H9 (cell line): Measurements from ENCODE around the gene MT2A. TPM values are rescaled to one million over a fixed set of nuclear protein-coding genes. Genes with fewer than 3 reads are reported as not detected.

ENCODE experiments used
- DNase-seq: peaks from one replicate; pipeline ENCODE4 v3.0.0-alpha.2; 2017
- H2AFZ ChIP-seq: one replicate; pipeline ENCODE4 v1.6.1; 2013; ENCODE audit warnings: mild to moderate bottlenecking, low read length, control low read depth, moderate library complexity
- H2AK5ac ChIP-seq: 2 replicates; pipeline ENCODE4 v1.6.1; 2013; ENCODE audit warnings: low read length, control low read depth, mixed read lengths; ENCODE audit not compliant: insufficient read length
- H2BK120ac ChIP-seq: one replicate; pipeline ENCODE4 v1.6.1; 2013; ENCODE audit warnings: low read depth, mild to moderate bottlenecking, low read length, control low read depth, inconsistent platforms; ENCODE audit not compliant: poor library complexity, severe bottlenecking
- H2BK12ac ChIP-seq: 2 replicates; pipeline ENCODE4 v1.6.1; 2013; ENCODE audit warnings: low read length, control low read depth, mixed read lengths, low read depth; ENCODE audit not compliant: insufficient read length
- H2BK15ac ChIP-seq: 2 replicates; pipeline ENCODE4 v1.6.1; 2013; ENCODE audit warnings: low read depth, low read length, control low read depth
- H2BK20ac ChIP-seq: one replicate; pipeline ENCODE4 v1.6.1; 2013; ENCODE audit warnings: low read depth, mild to moderate bottlenecking, low read length, control low read depth, inconsistent platforms; ENCODE audit not compliant: poor library complexity, severe bottlenecking
- H2BK5ac ChIP-seq: 2 replicates; pipeline ENCODE4 v1.6.1; 2013; ENCODE audit warnings: low read length, control low read depth, mixed read lengths; ENCODE audit not compliant: insufficient read length
- H3K14ac ChIP-seq: 2 replicates; pipeline ENCODE4 v1.6.1; 2013; ENCODE audit warnings: low read length, control low read depth; ENCODE audit not compliant: insufficient read depth
- H3K18ac ChIP-seq: 2 replicates; pipeline ENCODE4 v1.6.1; 2013; ENCODE audit warnings: low read depth, mild to moderate bottlenecking, mixed read lengths, low read length, control low read depth; ENCODE audit not compliant: insufficient read length
- H3K23ac ChIP-seq: 2 replicates; pipeline ENCODE4 v1.6.1; 2013; ENCODE audit warnings: low read length, control low read depth, mixed read lengths, low read depth; ENCODE audit not compliant: insufficient read length
- H3K23me2 ChIP-seq: 2 replicates; pipeline ENCODE4 v1.6.1; 2013; ENCODE audit warnings: low read depth, mild to moderate bottlenecking, mixed read lengths, low read length, control low read depth; ENCODE audit not compliant: insufficient read length, poor library complexity, severe bottlenecking
- H3K27ac ChIP-seq: 2 replicates; pipeline ENCODE4 v1.5.1; 2013; ENCODE audit warnings: low read length, control low read depth, mixed read lengths, low read depth; ENCODE audit not compliant: insufficient read length
- H3K27me3 ChIP-seq: 2 replicates; pipeline ENCODE4 v1.6.1; 2013; ENCODE audit warnings: low read length, control low read depth, inconsistent platforms; ENCODE audit not compliant: insufficient read depth
- H3K4ac ChIP-seq: 2 replicates; pipeline ENCODE4 v1.6.1; 2013; ENCODE audit warnings: low read depth, mild to moderate bottlenecking, control low read depth, inconsistent platforms, low read length, moderate library complexity
- H3K4me1 ChIP-seq: 2 replicates; pipeline ENCODE4 v1.6.1; 2013; ENCODE audit warnings: low read length, control low read depth, inconsistent platforms; ENCODE audit not compliant: insufficient read depth
- H3K4me2 ChIP-seq: 2 replicates; pipeline ENCODE4 v1.6.1; 2013; ENCODE audit warnings: low read length, control low read depth, mixed read lengths; ENCODE audit not compliant: insufficient read length, insufficient read depth
- H3K56ac ChIP-seq: 2 replicates; pipeline ENCODE4 v1.6.1; 2013; ENCODE audit warnings: low read depth, mild to moderate bottlenecking, mixed read lengths, low read length, control low read depth; ENCODE audit not compliant: insufficient read length
- H3K79me1 ChIP-seq: 2 replicates; pipeline ENCODE4 v1.6.1; 2013; ENCODE audit warnings: low read depth, mild to moderate bottlenecking, moderate library complexity, low read length, control low read depth, inconsistent platforms; ENCODE audit not compliant: insufficient read depth, poor library complexity, severe bottlenecking
- H3K79me2 ChIP-seq: 2 replicates; pipeline ENCODE4 v1.6.1; 2013; ENCODE audit warnings: low read length, control low read depth, inconsistent platforms; ENCODE audit not compliant: insufficient read depth
- H3K9ac ChIP-seq: 2 replicates; pipeline ENCODE4 v1.6.1; 2013; ENCODE audit warnings: low read length, control low read depth, mixed read lengths; ENCODE audit not compliant: insufficient read length; ENCODE audit errors: extremely low read depth
- H3K9me3 ChIP-seq: one replicate; pipeline ENCODE4 v1.6.1; 2013; ENCODE audit warnings: low read depth, low read length, inconsistent platforms; ENCODE audit not compliant: control insufficient read depth
- H3T11ph ChIP-seq: one replicate; pipeline ENCODE4 v1.6.1; 2013; ENCODE audit warnings: mild to moderate bottlenecking, low read length, control low read depth, inconsistent platforms
- H4K20me1 ChIP-seq: one replicate; pipeline ENCODE4 v1.6.1; 2013; ENCODE audit not compliant: control insufficient read depth, insufficient read length, insufficient read depth
- H4K5ac ChIP-seq: 2 replicates; pipeline ENCODE4 v1.6.1; 2013; ENCODE audit warnings: low read depth, mild to moderate bottlenecking, mixed read lengths, low read length, control low read depth; ENCODE audit not compliant: insufficient read length
- H4K8ac ChIP-seq: replicated peaks from 2 replicates; pipeline ENCODE4 v1.6.1; 2013; ENCODE audit warnings: low read length, control low read depth, mixed read lengths, low read depth; ENCODE audit not compliant: insufficient read length
- H4K91ac ChIP-seq: 2 replicates; pipeline ENCODE4 v1.6.1; 2013; ENCODE audit warnings: low read depth, mild to moderate bottlenecking, moderate library complexity, mixed read lengths, low read length, control low read depth; ENCODE audit not compliant: insufficient read length
- H3K27ac Mint-ChIP-seq, 3 experiments: 2 replicates in 2 of 3; 3 replicates in 1 of 3; pipeline ENCODE4 v1.8.0; 2020 to 2021; ENCODE audit warnings: mixed read lengths in 3 of 3, mild to moderate bottlenecking in 1 of 3, moderate library complexity in 1 of 3
- H3K27me3 Mint-ChIP-seq: 2 replicates; pipeline ENCODE4 v1.8.0; 2021; ENCODE audit warnings: low read depth, mild to moderate bottlenecking, moderate library complexity, mixed read lengths
- H3K36me3 Mint-ChIP-seq, 3 experiments: 2 replicates in 2 of 3; 3 replicates in 1 of 3; pipeline ENCODE4 v1.8.0; 2020 to 2021; ENCODE audit warnings: low read depth in 3 of 3, mixed read lengths in 3 of 3; ENCODE audit not compliant: insufficient read depth in 1 of 3
- H3K4me1 Mint-ChIP-seq, 2 experiments: 2 replicates each; pipeline ENCODE4 v1.8.0; 2020; ENCODE audit warnings: mixed read lengths in 2 of 2
- H3K4me3 Mint-ChIP-seq, 2 experiments: 2 replicates in 1 of 2; 3 replicates in 1 of 2; pipeline ENCODE4 v1.8.0; 2020 to 2021; ENCODE audit warnings: mild to moderate bottlenecking in 2 of 2, mixed read lengths in 2 of 2, moderate library complexity in 1 of 2
- H3K9me3 Mint-ChIP-seq, 2 experiments: 2 replicates in 1 of 2; 3 replicates in 1 of 2; pipeline ENCODE4 v1.8.0; 2020; ENCODE audit warnings: mild to moderate bottlenecking in 2 of 2, mixed read lengths in 2 of 2, moderate library complexity in 1 of 2
- WGBS: extraction: QIAGEN DNeasy Blood & Tissue Kit; methylation state at CpG from one replicate; pipeline ENCODE4 v1.1.7; 2013; ENCODE audit warnings: missing lambda C conversion rate, low lambda C conversion rate, mixed read lengths; ENCODE audit not compliant: insufficient read length; ENCODE audit errors: extremely low coverage; 5-methylcytosine and 5-hydroxymethylcytosine counted together
- total RNA-seq: library from RNA; stranded (reverse); gene quantifications from 2 replicates; pipeline ENCODE4 v1.2.1, GENCODE V29; 2021
- TF ChIP-seq, protein P1 (sequence below): fragments of 200-600 bp; sonication (generic); conservative IDR thresholded peaks from 3 replicates; pipeline ENCODE4 v1.8.0; 2021; ENCODE audit warnings: antibody characterized with exemption, mild to moderate bottlenecking

MT2A gene
- total RNA-seq, 1 experiment from 2014 or later = 63.1 TPM

DNA sequence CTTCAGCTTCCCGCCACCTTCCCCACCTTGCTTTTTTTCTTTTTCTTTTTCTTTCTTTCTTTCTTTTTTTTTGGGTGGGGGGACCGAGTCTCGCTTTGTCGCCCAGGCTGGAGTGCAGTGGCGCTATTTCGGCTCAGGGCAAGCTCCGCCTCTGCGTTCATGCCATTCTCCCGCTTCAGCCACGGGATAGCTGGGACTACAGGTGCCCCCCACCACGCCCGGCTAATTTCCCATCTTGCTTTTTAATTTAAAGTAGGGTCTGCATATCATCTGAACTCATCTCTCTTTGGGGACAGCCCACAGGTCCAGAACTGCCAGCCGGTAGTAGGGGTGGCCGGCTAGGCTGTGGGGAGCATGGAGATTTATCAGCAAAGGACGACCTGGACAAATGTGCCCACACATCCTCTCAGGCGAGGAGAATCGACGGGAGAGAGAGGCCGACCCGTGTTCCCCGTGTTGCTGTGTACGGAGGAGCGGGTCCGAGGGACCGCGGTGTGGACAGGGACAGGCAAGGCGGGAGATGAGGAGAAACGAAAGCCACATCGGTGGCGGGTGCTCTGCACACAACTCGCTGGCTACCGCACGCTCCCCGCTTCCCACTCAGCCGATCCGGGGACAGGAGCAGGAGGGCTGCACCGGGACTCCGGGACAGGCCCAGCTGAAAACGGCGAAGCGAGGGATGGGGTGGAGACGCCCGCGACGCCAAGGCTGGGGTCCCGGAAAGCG lies 26.5 kb downstream of the MT2A start:
- no peaks in the 10 kb centered on the region for H4K20me1 ChIP-seq
- H3K27ac ChIP-seq = no peak overlapping the region
- H2BK15ac ChIP-seq = no peak overlapping the region
- H3K27me3 Mint-ChIP-seq = peaks cover 100% of the 10 kb centered on the region
- H3K23me2 ChIP-seq = peaks cover 13% of the 10 kb centered on the region
- no peak overlapping the region for H2BK20ac ChIP-seq
- no peak overlapping the region for H3K27ac Mint-ChIP-seq
- no peaks in the 10 kb centered on the region for H3K79me2 ChIP-seq
- no peak overlapping the region for H3K9ac ChIP-seq
- H2BK12ac ChIP-seq = no peak overlapping the region
- H3K14ac ChIP-seq = no peak overlapping the region
- H3K4me1 Mint-ChIP-seq = peaks cover 18 to 36% of the 10 kb centered on the region in 2 experiments
- no peaks in the 10 kb centered on the region; a peak in 1 of 7 replicates for H3K36me3 Mint-ChIP-seq
- H2BK120ac ChIP-seq = no peak overlapping the region
- TF ChIP-seq, protein P1, sequence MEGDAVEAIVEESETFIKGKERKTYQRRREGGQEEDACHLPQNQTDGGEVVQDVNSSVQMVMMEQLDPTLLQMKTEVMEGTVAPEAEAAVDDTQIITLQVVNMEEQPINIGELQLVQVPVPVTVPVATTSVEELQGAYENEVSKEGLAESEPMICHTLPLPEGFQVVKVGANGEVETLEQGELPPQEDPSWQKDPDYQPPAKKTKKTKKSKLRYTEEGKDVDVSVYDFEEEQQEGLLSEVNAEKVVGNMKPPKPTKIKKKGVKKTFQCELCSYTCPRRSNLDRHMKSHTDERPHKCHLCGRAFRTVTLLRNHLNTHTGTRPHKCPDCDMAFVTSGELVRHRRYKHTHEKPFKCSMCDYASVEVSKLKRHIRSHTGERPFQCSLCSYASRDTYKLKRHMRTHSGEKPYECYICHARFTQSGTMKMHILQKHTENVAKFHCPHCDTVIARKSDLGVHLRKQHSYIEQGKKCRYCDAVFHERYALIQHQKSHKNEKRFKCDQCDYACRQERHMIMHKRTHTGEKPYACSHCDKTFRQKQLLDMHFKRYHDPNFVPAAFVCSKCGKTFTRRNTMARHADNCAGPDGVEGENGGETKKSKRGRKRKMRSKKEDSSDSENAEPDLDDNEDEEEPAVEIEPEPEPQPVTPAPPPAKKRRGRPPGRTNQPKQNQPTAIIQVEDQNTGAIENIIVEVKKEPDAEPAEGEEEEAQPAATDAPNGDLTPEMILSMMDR = no peak
- H4K5ac ChIP-seq = no peak overlapping the region
- H3K4me2 ChIP-seq = peak overlapping the region; percentile 60
- peak; percentile 40 for DNase-seq
- no peak overlapping the region for H3K18ac ChIP-seq
- H2AK5ac ChIP-seq = no peak overlapping the region
- peak overlapping the region; percentile 43 to 81 for H3K4me3 Mint-ChIP-seq
- H4K91ac ChIP-seq = no peak overlapping the region
- no peak overlapping the region for H3K4ac ChIP-seq
- peaks cover 0 to 12% of the 10 kb centered on the region in 2 experiments; a peak in 2 of 5 replicates for H3K9me3 Mint-ChIP-seq
- no peak overlapping the region for H4K8ac ChIP-seq
- H2AFZ ChIP-seq = no peak overlapping the region
- peaks cover 99% of the 10 kb centered on the region for H3K27me3 ChIP-seq
- H2BK5ac ChIP-seq = no peak overlapping the region
- no CpG with 5 or more reads among the region's 47 CpGs for WGBS
- no peak overlapping the region for H3T11ph ChIP-seq
- H3K23ac ChIP-seq = no peak overlapping the region
- no peak overlapping the region for H3K56ac ChIP-seq
- H3K79me1 ChIP-seq = no peaks in the 10 kb centered on the region
- no peaks in the 10 kb centered on the region for H3K9me3 ChIP-seq
- H3K4me1 ChIP-seq = no peaks in the 10 kb centered on the region
